Stimulated activated CD8-positive, alpha-beta memory T cell treated with anti-CD3 and anti-CD28 coated beads, Interleukin-15, amount 100 ng/mL, for 4 hours (primary cell): ENCODE data around the gene GEN1.
"Not testable (repeated sequence)": the region's sequence is repeated elsewhere in the genome, so short reads cannot be mapped to it uniquely, and the experiment has no call there.

Experiments used
- DNase-seq, 2 donors: peaks; one replicate each; pipeline ENCODE4 v3.0.0-alpha.2; 2020; ENCODE audit warnings: low read depth in 2 of 2

GEN1 gene

DNA sequence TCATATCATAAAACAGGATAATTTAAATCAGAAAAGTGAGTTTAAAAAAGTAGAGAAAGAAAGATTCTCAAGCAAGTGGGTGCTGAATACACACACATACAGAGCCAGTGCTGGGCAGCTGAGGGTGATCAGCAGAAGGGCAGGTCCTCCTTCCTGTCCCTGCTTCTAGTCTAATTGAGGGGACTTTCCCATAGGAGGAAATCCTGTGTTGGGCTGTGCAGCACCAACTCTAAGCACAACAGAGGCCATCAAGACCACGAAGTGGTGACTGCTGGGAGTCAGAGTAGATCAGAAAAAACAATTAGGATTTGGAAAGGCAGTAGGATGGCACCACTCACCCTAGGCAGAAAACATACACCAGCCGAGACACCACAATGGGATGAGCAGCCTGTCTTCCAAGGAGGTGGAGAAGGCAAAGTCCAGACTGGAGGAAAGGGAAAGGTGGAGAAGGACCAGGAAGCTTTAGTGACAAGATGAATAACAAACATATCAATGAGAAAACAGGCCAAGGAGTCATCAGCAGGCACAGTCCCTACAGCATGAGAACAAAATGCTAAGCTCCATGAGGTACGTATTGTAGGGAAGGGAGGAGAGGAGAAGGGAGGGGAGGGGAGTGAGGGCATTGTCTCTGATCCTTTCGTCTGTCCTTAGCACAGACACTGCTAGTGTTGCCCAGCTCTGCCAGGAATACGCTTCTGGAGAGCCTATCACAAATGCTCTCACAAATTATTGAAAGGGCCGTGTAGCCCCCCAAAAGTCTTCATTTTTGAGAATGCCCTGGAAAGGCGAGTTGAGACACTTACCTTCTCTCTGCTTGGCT lies 45.6 kb downstream of the GEN1 start:
- DNase-seq, result no peak

DNA sequence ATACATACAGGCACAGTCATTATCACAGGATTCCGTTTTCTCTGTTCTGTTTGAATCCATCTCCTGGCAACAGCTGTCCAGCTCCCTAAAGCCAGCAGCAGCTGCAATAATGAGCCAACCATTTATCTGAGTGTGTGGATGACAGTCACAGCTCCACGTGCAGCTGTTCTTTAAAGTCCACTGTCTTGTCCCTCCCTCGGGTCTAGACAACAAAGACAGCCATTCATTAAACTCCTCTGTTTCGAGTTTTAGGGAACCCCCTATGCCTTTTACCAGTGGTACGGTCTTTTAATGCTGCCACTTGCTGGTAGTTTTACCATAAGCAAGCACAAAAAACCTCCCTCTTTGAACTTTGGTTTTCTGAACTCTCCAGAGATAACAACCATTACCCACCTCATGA lies 46.3 kb downstream of the GEN1 start:
- no peak for DNase-seq

DNA sequence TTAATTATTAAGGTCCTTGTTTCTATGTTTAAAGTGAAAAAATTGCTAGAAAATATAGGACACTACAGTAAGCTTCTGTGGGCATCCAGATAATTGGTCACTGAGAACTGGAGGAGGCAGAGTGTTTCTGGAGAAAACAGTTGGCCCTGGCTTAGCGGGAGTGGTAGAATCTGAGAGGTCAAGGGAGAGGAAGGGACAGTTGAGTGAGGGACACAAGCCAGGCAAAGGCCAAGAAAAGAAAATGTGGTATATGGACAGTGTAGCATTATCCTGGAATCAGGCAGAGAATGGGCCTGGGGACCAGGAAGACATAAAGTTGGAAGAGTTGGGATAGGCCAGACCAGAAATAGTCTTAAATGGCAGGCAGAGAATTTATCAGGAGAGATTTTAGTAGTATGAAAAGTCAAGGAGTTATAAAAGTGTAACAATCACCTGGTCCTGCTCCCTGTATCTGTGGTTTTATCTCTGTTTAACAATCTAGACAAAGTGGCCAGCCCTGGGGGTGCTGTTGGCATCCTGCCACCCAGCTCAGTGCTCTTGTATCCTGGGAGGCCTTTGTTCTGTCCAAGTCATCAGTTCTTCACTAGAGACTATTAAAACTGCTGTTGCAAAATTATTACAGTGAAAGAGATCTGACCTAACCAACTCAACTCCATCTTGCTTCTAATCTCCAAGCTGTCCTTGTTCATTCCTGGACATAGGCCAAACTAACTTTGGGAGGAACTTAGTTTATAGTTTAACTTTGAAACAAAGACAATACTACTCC lies 46.9 kb downstream of the GEN1 start:
- no peak for DNase-seq

DNA sequence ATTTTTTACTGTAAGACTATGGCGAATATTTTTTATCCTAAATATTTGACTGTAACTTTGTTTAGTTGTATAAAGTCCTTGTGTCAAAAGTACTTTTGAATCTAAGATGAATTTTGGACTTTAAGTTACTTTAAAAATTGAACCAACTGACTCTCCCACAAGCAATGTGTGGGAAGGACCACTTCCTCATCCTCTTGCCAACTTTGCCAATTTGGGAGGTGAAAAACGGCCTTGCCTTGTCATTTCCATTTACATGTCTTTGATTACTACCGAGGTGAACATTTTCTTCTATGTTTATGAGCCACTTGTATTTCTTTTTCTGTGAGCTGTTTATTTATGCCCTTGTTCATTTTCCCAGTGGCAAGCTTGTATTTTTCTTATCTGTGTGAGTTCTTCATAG lies 49.6 kb downstream of the GEN1 start:
- no peak for DNase-seq

DNA sequence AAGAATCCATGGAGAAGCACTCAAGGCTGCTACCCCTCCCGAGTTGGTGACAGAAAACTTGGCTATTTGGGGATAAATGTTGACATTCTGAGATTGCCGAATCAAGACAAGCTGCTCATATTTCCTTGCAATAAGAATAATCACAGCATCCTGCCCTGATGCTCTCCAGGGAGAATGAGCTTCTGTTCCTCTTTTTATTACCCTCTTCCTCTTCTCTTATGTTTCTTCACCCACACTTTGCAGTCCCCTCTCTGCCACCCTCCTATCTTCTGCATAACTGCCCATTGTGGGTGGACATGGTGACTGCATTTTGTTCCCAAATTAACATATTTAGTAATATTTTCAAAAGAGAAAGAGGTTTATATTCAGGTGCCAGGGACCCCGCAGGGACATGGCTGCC lies 50.4 kb downstream of the GEN1 start:
- no peak for DNase-seq

DNA sequence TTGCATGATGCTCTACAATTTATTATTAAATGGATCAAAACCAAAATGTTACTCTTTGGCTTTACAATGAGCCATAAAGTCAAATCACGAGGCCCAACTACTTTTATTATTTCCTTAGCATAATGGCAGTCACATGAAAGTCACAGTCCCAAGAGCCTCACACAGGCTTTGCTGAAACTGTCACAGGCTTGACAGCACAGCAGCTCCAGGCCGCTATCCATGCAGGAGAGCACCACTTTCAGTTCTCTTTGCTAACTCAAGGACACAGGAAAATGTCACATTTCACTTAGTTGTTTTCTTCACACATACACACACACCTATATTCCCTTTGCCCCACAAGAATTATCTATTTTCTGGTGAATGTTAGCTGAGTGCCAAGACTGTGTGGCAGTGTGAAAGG lies 51.2 kb downstream of the GEN1 start:
- DNase-seq, result no peak

DNA sequence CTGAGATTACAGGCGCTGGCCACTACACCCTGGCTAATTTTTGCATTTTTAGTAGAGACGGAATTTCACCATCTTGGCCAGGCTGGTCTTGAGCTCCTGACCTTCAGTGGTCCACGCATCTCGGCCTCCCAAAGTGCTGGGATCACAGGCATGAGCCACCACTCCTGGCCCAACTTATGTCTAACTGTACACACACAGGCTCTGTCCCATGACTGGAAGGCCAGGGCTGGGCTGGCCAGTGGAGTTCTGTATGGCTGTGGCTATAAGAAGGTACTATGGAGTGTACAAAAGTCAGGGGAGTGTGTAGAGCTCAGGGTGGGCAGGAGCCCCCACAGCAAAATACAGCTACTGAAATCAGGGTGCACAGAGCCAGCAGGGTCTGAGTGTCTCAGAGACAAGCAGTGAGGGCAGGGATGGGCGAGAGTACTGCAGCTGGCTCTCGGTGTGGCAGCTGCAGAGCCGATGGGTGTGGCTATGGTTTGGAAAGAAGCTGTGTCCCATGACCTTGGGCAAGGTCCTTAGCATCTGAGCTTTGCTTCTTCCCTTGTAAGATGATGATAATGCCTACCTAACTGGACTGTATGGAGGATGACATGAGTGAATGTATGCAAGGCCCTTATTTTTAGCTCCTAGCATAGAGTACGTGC lies 51.9 kb downstream of the GEN1 start:
- DNase-seq, result no peak

DNA sequence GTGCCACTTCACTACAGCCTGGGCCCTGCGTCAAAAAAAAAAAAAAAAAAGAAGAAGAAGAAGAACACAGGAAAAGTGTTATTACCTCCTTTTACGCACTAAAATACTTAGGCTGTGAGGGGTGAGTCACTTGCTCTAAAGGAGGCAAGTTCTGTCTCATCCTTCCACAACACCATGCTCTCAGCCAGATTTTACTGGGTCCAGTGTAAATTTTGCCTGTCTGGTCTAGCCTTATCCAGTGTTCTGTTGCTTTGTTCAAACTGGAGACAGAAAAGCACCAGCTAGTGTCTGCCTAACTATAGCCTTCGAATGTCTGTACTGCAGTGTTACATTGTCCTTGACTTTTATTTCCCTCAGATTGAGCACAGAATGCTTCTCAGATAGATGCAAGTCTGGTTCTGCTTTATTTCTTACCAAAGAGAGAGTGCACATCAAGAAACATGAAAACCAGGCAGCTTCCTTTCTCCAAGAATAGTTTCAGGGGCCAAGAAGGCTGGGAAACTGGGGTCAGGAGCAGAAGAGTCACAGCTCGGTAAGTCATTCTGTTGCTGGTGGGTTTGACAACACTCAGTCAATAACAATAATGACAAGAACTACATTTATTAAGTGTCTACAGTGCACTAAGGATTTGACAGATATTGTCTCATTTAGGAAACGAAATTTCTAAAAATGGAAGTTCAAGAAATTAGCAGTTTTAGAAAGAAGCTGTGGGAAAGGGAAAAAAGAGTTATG lies 59.2 kb downstream of the GEN1 start:
- DNase-seq, result no peak

DNA sequence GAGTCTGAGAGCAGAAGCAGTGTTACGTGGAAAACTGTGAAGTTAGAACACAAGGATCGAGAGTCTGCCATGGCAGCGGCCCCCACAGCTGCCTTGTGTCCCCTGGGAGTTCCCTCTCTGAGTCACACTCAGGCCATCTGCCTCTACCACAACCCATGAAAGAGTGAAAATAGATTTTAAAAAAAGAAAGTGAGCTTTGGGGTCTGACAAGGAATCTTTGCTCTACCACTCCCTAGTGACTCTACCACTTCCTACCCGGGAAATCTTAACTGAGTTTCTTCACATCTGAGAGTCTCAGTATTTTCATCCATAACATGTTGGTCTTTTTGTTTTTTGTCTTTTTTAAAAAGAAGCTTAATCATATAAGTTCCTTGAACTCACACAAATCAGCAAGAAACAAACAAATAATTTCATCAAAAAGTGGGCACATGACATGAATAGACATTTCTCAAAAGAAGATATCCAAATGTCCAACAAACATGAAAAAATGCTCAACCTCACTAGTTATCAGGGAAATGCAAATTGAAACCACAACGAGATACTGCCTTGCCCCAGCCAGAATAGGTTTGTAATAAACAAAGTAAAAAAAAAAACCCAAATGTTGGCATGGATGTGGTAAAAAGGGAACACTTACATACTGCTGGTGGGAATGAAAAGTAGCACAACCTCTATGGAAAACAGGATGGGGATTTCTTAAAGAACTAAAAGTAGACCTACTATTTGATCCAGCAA lies 60.0 kb downstream of the GEN1 start:
- DNase-seq, result no peak

DNA sequence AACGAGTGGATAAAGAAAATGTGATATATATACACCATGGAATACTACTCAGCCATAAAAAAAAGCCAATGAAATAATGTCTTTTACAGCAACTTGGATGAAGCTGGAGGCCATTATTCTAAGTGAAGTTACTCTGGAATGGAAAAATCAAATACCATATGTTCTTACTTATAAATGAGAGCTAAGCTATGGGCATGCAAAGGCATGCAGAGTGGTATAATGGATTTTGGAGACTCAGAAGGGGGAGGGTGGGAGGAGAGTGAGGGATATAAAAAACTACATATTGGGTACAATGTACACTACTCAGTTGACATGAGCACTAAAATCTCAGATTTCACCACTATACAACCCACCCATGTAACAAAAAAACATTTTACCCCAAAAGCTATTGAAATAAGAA lies 60.7 kb downstream of the GEN1 start:
- no peak for DNase-seq

DNA sequence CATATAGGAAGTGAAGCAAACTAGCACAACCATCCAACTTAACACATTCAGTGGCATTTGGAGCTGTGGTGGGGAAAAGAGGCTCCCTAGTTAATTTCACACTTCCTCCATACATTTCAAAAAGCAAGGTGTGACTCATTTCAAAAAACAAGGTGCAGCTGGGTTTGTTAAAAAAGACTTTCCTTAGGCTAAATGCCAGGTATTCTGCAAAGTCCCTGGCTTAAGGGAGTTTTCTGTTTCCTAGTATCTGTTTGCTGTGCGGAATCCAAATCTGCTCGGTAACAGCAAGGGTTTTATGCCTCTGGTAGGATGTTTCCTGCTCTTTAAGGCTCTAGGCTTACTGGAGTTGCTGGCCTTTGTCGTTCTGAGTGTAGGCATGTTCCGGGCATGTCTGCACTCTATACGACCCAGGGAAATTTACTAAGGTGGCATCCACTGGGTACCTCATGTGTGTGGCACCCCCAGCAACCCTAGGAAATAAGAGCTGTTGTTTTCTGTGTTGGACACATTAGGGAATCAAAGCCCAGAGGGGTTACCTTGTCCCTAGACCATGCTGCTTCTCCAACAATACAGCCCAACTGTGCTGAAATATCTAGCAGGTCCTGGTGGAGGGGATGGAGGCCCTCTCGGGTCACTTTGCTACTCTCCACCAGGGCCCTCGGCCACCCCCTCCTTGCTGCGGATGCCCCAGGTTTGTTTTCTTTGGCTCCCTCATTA lies 61.7 kb downstream of the GEN1 start:
- DNase-seq, result no peak

DNA sequence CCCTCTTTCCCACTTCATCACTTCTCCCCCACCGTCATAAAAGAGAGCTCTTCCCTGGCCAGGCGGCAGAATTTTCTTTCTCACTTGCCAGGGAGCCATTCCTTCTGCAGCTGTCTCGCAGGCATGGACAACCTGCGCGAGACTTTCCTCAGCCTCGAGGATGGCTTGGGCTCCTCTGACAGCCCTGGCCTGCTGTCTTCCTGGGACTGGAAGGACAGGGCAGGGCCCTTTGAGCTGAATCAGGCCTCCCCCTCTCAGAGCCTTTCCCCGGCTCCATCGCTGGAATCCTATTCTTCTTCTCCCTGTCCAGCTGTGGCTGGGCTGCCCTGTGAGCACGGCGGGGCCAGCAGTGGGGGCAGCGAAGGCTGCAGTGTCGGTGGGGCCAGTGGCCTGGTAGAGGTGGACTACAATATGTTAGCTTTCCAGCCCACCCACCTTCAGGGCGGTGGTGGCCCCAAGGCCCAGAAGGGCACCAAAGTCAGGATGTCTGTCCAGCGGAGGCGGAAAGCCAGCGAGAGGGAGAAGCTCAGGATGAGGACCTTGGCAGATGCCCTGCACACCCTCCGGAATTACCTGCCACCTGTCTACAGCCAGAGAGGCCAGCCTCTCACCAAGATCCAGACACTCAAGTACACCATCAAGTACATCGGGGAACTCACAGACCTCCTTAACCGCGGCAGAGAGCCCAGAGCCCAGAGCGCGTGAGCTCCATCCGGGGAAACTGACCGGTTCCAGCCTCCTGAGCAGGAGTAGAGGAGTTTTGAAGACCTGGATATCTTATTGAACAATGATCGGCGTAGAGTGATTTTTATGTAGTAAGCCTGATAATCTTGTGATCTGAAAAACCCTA lies 62.7 kb downstream of the GEN1 start, which contains the start of gene MSGN1:
Gene MSGN1 (plus strand): TSS at position 65 of the 850 bp plus-strand sequence. CDS start 59 bp downstream, at position 124.
- DNase-seq, result no peak

DNA sequence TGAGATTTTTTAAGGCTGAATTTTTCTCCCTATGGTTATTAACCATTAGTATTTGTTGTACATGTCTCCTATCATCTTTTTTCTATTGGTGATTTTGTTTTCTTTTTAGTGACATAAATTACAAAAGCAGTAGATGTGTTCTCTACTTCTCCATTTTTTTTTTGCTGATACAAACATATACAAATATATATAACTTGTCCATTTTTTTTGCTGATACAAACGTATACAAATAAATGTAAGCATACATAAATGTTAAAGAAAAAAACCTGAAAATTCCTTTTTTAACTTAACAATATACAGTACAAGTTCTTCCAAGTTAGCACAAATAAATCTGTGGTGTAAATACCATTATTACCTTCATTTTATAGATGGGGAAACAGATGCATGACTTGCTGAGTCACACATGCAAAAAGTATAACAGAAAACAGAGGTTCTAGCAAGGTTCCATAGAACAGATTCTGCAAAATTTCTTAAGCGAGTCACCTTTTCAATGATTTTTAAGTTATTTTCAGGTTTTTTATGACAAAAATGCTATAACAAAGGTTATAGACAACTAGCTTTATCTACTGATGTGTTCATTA lies 64.4 kb downstream of the GEN1 start:
- no peak for DNase-seq

DNA sequence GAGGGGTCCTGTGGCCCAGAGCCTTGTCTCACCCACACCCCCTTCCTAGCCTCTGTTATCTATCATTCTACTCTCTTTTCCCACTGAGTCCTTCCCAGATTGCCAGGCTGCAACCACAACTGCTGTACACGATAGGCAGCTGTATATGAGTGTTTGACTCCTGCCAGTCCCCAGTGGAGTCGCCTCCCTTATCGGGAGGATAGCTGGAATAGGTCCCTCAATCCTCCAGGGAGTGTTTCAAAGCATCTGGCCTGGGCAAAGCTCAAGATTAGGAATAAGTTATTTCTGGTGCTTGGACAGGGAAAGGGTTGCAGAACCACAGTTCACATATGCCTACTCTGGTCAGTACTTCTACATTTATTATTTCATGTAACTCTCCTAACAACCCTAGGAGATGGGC lies 67.1 kb downstream of the GEN1 start:
- DNase-seq, result no peak

DNA sequence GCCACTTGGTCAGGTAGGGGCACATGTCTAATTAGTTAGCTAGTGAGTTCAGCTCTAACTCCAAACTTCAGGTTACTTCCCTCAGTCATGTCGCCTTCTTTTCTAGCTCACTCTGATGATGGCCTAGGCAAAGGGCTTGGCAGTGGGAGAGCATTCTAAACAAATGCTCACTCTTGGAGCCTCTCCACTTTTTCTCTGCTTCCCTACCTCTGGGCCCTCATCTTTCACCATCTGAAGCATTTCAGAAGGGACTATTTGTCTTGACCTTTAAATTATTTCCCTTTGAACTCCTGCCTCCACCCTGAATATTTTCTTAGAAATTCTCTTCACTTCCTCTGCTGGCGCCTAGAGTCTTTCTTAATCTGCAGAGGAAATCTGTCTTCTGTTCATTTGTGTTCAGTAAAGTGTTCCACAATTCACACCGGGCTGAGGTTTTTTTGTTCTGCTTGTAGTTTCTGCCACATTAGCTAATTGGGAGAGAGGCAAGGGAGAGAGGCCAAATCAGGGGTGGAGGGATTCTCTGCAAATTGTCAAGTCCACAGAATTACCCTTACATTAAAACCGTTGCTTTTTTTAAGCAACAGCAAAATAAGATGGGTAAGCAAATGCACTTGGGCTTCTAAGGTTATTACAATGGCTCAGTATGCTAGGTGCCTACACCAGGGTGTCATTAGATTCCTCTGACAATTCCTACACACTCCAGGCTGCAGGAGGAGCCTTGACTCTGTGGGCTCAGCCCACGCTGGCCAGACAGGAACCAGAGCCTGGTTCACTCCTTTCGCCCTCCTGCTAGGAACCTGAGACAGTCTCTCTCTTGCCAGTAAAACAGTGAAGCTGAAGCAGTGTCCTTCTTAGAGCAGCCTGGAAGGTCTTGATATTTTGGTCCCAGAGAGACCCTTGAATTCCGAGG lies 67.9 kb downstream of the GEN1 start:
- no peak for DNase-seq

DNA sequence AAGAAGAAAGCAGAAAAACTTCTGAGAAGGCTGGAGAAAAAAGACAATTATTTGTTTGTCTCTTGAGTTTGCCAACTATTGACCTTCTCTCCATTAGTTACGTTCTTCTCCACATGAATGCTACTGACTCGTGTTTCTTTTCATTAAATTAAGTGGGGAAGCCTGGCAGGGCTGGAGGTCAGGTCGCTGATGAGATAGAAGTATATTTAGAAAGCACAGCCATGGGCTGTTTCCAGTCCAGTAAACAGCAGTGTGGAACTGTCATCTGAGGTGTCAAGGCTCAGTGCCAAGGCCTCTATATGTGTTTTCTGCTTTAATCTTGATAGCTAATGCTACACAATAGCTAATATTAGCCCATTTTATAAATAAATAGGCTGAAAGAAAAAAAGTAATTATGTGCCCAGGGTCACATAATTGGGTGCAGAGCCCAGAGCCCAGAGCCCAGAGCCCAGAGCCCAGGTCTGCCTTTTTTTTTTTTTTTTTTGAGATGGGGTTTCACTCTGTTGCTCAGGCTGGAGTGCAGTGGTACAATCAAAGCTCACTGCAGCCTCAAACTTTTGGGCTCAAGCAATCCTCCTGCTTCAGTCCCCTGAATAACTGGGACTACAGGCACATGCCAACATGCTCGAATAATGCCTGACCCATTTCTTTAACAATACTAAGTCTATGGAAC lies 68.6 kb downstream of the GEN1 start:
- no peak for DNase-seq

DNA sequence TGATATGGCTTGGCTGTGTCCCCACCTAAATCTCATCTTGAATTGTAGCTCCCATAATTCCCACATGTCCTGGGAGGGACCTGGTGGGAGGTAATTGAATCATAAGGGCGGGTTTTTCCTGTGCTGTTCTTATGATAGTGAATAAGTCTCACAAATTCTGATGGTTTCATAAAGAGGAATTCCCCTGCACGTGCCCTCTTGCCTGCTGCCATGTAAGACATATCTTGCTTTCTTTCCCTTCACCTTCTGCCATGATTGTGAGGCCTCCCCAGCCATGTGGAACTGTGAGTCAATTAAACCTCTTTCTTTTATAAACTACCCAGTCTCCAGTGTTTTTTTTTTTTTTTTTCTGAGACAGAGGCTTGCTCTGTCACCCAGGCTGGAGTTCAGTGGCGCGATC lies 69.7 kb downstream of the GEN1 start:
- DNase-seq, result not testable (repeated sequence)

DNA sequence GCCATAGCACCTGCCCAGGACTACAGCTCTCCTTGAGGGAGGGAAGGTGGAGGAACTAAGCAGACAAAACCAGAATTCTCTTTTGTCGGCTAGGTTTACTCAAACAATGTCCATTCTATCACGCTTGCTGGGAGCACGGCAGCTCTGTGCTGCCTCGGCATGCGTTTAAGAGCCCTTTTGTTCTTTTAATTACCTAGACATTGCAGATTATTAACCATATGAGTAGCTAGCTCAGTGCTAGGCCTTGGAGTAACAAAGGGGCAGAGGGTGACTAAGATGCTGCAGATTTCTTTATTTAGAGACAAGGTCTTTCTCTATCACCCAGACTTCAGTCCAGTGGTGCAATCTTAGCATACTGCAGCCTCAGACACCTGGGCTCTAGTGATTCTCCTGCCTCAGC lies 73.4 kb downstream of the GEN1 start:
- no peak for DNase-seq
